Neuronal stem cell (in vitro differentiated cells): ENCODE data around the gene NKX2-1.

Source experiments
- DNase-seq: peaks from one replicate; pipeline ENCODE4 v3.0.0-alpha.2; 2013; ENCODE audit warnings: low spot score
- H2AFZ ChIP-seq: one replicate; pipeline ENCODE4 v1.6.1; 2013; ENCODE audit warnings: mild to moderate bottlenecking, low read length, inconsistent platforms
- H2AK5ac ChIP-seq: 2 replicates; pipeline ENCODE4 v1.6.1; 2013; ENCODE audit warnings: low read depth, mild to moderate bottlenecking, inconsistent platforms, low read length, moderate library complexity, mixed read lengths
- H2BK120ac ChIP-seq: 2 replicates; pipeline ENCODE4 v1.6.1; 2013; ENCODE audit warnings: low read depth, mild to moderate bottlenecking, inconsistent platforms, low read length, moderate library complexity, mixed read lengths
- H2BK12ac ChIP-seq: one replicate; pipeline ENCODE4 v1.6.1; 2013; ENCODE audit warnings: low read length, inconsistent platforms
- H2BK15ac ChIP-seq: 2 replicates; pipeline ENCODE4 v1.6.1; 2013; ENCODE audit warnings: mild to moderate bottlenecking, low read length, inconsistent platforms, mixed read lengths
- H2BK5ac ChIP-seq: one replicate; pipeline ENCODE4 v1.6.1; 2013; ENCODE audit warnings: inconsistent platforms, mild to moderate bottlenecking, low read length, moderate library complexity
- H3K14ac ChIP-seq: one replicate; pipeline ENCODE4 v1.6.1; 2013; ENCODE audit warnings: low read length, inconsistent platforms
- H3K18ac ChIP-seq: 2 replicates; pipeline ENCODE4 v1.6.1; 2013; ENCODE audit warnings: low read length, inconsistent platforms
- H3K23ac ChIP-seq: 2 replicates; pipeline ENCODE4 v1.6.1; 2013; ENCODE audit warnings: low read depth, mild to moderate bottlenecking, mixed read lengths, low read length, inconsistent platforms; ENCODE audit not compliant: poor library complexity
- H3K27ac ChIP-seq: replicated peaks from 3 replicates; pipeline ENCODE4 v1.5.1; 2013; ENCODE audit warnings: low read length, inconsistent platforms
- H3K27me3 ChIP-seq, 3 experiments: 2 replicates each; pipeline ENCODE4 v1.6.1; 2013; ENCODE audit warnings: low read length in 3 of 3, mild to moderate bottlenecking in 2 of 3, inconsistent platforms in 1 of 3, low read depth in 1 of 3, mixed read lengths in 1 of 3, moderate library complexity in 1 of 3; ENCODE audit not compliant: control insufficient read depth in 3 of 3, insufficient read depth in 3 of 3
- H3K36me3 ChIP-seq, 2 donors: replicated peaks in 1 of 2; 2 replicates each; pipeline ENCODE4 v1.6.1; 2013; ENCODE audit warnings: low read length in 2 of 2; ENCODE audit not compliant: control insufficient read depth in 2 of 2, insufficient read depth in 2 of 2
- H3K4ac ChIP-seq: 2 replicates; pipeline ENCODE4 v1.6.1; 2013; ENCODE audit warnings: inconsistent platforms, mild to moderate bottlenecking, low read length, moderate library complexity
- H3K4me1 ChIP-seq, 2 donors: 1 replicate in 1 of 2; 2 replicates in 1 of 2; pipeline ENCODE4 v1.6.1; 2013; ENCODE audit warnings: low read length in 2 of 2, low read depth in 1 of 2; ENCODE audit not compliant: control insufficient read depth in 2 of 2, insufficient read depth in 1 of 2
- H3K4me2 ChIP-seq: one replicate; pipeline ENCODE4 v1.6.1; 2013; ENCODE audit warnings: mild to moderate bottlenecking, low read length, inconsistent platforms; ENCODE audit not compliant: insufficient read depth, poor library complexity, severe bottlenecking
- H3K4me3 ChIP-seq, 2 donors: 2 replicates each; pipeline ENCODE4 v1.5.1; 2013; ENCODE audit warnings: low read length in 2 of 2, mild to moderate bottlenecking in 2 of 2, inconsistent platforms in 1 of 2, moderate library complexity in 1 of 2
- H3K79me1 ChIP-seq: one replicate; pipeline ENCODE4 v1.6.1; 2013; ENCODE audit warnings: low read depth, mild to moderate bottlenecking, inconsistent platforms, low read length, moderate library complexity
- H3K9ac ChIP-seq: one replicate; pipeline ENCODE4 v1.6.1; 2013; ENCODE audit warnings: mild to moderate bottlenecking, low read depth, low read length, inconsistent platforms; ENCODE audit not compliant: poor library complexity
- H3K9me3 ChIP-seq, 2 donors: replicated peaks in 1 of 2; 2 replicates each; pipeline versions ENCODE3 to v1.6.1; 2013; ENCODE audit warnings: low read length in 2 of 2, mild to moderate bottlenecking in 2 of 2, inconsistent platforms in 1 of 2, low read depth in 1 of 2, mixed read lengths in 1 of 2, moderate library complexity in 1 of 2; ENCODE audit not compliant: control insufficient read depth in 2 of 2, insufficient read depth in 1 of 2
- H4K8ac ChIP-seq: one replicate; pipeline ENCODE4 v1.6.1; 2013; ENCODE audit warnings: low read depth, mild to moderate bottlenecking, inconsistent platforms, low read length, moderate library complexity
- H4K91ac ChIP-seq: one replicate; pipeline ENCODE4 v1.6.1; 2013; ENCODE audit warnings: low read length, low read depth, mild to moderate bottlenecking, inconsistent platforms; ENCODE audit not compliant: poor library complexity
- WGBS, 2 donors: extraction: QIAGEN DNeasy Blood & Tissue Kit; methylation state at CpG; one replicate each; pipeline ENCODE4 v1.1.7; 2013; ENCODE audit warnings: missing lambda C conversion rate in 2 of 2, mixed read lengths in 1 of 2; ENCODE audit not compliant: insufficient read length in 2 of 2, insufficient replicate concordance in 1 of 2; ENCODE audit errors: extremely low coverage in 2 of 2; 5-methylcytosine and 5-hydroxymethylcytosine counted together

The NKX2-1 gene

DNA sequence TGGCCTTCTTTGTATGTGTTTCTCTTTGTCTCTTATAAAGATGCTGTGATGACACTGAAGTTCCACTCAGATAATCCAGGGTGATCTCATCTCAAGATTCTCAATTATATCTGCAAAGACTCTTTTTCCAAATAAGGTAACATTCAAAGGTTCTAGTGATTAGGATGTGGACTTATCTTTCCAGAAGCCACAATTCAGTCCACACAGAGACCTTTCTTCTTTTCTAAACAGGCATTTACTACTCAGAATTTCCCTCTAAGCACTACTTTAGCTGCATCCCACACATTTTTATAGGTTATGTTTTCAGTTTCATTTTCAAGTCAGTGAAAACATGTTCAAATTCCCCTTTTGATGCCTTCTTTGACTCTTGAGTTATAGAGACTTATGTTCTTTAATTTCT lies 9.0 kb upstream of the NKX2-1 start:
- Histone ChIP-seq H3K9ac (no peak overlapping the region), H3K27ac (no peak overlapping the region), H2BK120ac (no peak overlapping the region), H3K4me1 (peaks cover 0 to 3% of the 10 kb centered on the region in 2 donors), H2AK5ac (no peak overlapping the region), H3K4me2 (no peak overlapping the region), H3K9me3 (no peaks in the 10 kb centered on the region), H3K79me1 (no peaks in the 10 kb centered on the region), H4K91ac (no peak overlapping the region), H3K4ac (no peak overlapping the region), H2BK12ac (no peak overlapping the region), H3K18ac (no peak overlapping the region), H4K8ac (no peak overlapping the region), H3K23ac (no peak overlapping the region), H3K4me3 (no peak overlapping the region), H3K36me3 (no peaks in the 10 kb centered on the region), H3K27me3 (peaks cover 15 to 83% (median 49%) of the 10 kb centered on the region in 3 experiments), H2BK5ac (no peak overlapping the region), H2BK15ac (no peak overlapping the region), H3K14ac (no peak overlapping the region), H2AFZ (no peak overlapping the region)
- no peak for DNase-seq

DNA sequence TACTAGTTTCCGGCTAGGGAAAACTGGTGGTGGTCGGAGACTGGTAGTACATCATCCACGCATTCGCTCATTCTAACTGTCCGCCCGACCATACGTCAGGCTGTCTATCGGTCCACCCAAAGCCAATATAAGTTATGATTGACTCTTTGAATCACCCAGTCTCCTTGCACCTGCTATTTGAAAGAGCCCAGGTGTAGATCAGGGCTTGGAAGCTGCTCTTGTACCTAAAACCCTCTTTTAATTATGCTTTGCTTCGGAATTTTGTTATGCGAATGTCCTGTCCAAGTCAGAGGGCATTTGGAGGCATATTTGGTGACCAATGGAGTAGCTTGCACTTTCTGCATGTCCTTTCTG lies 5.7 kb upstream of the NKX2-1 start:
- no peak overlapping the region for H4K91ac ChIP-seq
- H3K4me2 ChIP-seq: no peak overlapping the region
- H3K9me3 ChIP-seq: no peaks in the 10 kb centered on the region
- H4K8ac ChIP-seq: no peak overlapping the region
- no peak overlapping the region for H3K9ac ChIP-seq
- no peak overlapping the region for H3K14ac ChIP-seq
- H3K4me3 ChIP-seq: no peak overlapping the region
- H3K4ac ChIP-seq: no peak overlapping the region
- H3K23ac ChIP-seq: no peak overlapping the region
- H3K4me1 ChIP-seq: peaks cover 0 to 11% of the 10 kb centered on the region in 2 donors
- H2BK12ac ChIP-seq: no peak overlapping the region
- H2AK5ac ChIP-seq: no peak overlapping the region
- no peaks in the 10 kb centered on the region for H3K36me3 ChIP-seq
- no peak overlapping the region for H3K27ac ChIP-seq
- no peaks in the 10 kb centered on the region for H3K79me1 ChIP-seq
- H2AFZ ChIP-seq: no peak overlapping the region
- no peak for DNase-seq
- H2BK5ac ChIP-seq: no peak overlapping the region
- no peak overlapping the region for H2BK15ac ChIP-seq
- no peak overlapping the region for H2BK120ac ChIP-seq
- no CpG with 5 or more reads among the region's 10 CpGs for WGBS, 2 donors
- no peak overlapping the region for H3K18ac ChIP-seq
- H3K27me3 ChIP-seq: peaks cover 45 to 95% (median 83%) of the 10 kb centered on the region in 3 experiments

GRCh38 chr14:36524874-36525745 lies 5.1 kb upstream of the NKX2-1 start:
- H2BK5ac ChIP-seq: no peak overlapping the region
- H3K9ac ChIP-seq: peak overlapping the region; percentile 53
- no peaks in the 10 kb centered on the region for H3K79me1 ChIP-seq
- H2AFZ ChIP-seq: peak overlapping the region; percentile 63
- H4K8ac ChIP-seq: peak overlapping the region; percentile 4
- H3K4ac ChIP-seq: no peak overlapping the region
- peaks cover 48 to 98% (median 86%) of the 10 kb centered on the region in 3 experiments for H3K27me3 ChIP-seq
- H3K9me3 ChIP-seq: no peaks in the 10 kb centered on the region
- H2AK5ac ChIP-seq: peak overlapping the region; percentile 40
- peak overlapping the region; percentile 61 for H3K4me2 ChIP-seq
- H3K4me3 ChIP-seq: peak overlapping the region in 1 of 2 donors; percentile 24
- H3K27ac ChIP-seq: no peak overlapping the region
- peak; percentile 81 for DNase-seq
- H4K91ac ChIP-seq: no peak overlapping the region
- no peak overlapping the region for H2BK15ac ChIP-seq
- H3K4me1 ChIP-seq: peaks cover 0 to 13% of the 10 kb centered on the region in 2 donors
- H3K18ac ChIP-seq: peak overlapping the region; percentile 35
- no peak overlapping the region for H2BK120ac ChIP-seq
- no peak overlapping the region for H2BK12ac ChIP-seq
- no CpG with 5 or more reads among the region's 54 CpGs for WGBS, 2 donors
- no peak overlapping the region for H3K14ac ChIP-seq
- H3K23ac ChIP-seq: peak overlapping the region; percentile 56
- H3K36me3 ChIP-seq: no peaks in the 10 kb centered on the region

DNA sequence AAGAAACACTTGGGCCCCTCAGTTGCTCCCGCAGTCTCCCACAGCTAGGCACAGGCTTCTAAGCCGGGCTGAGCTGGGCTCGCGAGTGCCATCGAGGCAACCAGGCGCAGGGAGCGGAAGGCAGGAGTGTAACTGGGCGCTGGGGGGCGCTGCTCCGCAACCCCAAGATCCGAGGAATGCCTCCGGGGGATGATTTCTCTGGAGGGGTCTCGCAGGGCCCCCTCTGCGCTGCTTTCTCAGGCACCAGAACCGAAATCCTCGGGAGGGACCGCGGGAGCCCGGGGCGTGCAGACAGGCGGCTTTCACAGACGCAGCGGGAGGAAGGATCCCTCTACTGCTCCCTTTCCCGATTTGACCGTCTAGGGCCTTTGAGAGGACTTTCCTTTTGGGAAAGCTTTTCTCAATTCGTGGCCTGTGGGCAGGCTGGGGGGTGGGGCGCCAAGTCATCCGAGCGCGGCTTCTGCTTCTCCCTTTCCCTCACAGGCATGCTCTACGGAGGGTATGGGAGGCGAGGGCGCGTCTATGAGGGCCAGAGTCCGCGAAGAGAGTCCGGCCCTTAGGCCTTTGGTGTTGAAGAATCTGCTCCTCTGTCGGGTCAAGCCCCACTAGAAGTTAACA lies 4.3 kb upstream of the NKX2-1 start:
- Histone ChIP-seq H2BK12ac (no peak overlapping the region), H2BK120ac (no peak overlapping the region), H3K14ac (no peak overlapping the region), H3K9ac (no peak overlapping the region), H4K91ac (no peak overlapping the region), H3K4me2 (no peak overlapping the region), H2BK15ac (no peak overlapping the region), H2AFZ (no peak overlapping the region), H3K36me3 (no peaks in the 10 kb centered on the region), H2BK5ac (no peak overlapping the region), H3K18ac (peak overlapping the region; percentile 68), H2AK5ac (no peak overlapping the region), H3K23ac (no peak overlapping the region), H3K4me3 (no peak overlapping the region), H3K4me1 (peaks cover 0 to 16% of the 10 kb centered on the region in 2 donors), H4K8ac (no peak overlapping the region), H3K27me3 (peaks cover 52 to 100% (median 94%) of the 10 kb centered on the region in 3 experiments), H3K79me1 (no peaks in the 10 kb centered on the region), H3K4ac (no peak overlapping the region), H3K27ac (no peak overlapping the region), H3K9me3 (no peaks in the 10 kb centered on the region)
- peak; percentile 20 for DNase-seq
- no CpG with 5 or more reads among the region's 38 CpGs for WGBS, 2 donors
